ENCODE data around the gene TMEM100.

- no peak for TF ChIP-seq EZH2phosphoT487 (IDR thresholded peaks at IDR 0.05; ENCODE audit: borderline replicate concordance, low read depth)
- TF ChIP-seq GABPA (IDR thresholded peaks at IDR 0.05; ENCODE audit: low read depth) = no peak
- TF ChIP-seq, protein P1, sequence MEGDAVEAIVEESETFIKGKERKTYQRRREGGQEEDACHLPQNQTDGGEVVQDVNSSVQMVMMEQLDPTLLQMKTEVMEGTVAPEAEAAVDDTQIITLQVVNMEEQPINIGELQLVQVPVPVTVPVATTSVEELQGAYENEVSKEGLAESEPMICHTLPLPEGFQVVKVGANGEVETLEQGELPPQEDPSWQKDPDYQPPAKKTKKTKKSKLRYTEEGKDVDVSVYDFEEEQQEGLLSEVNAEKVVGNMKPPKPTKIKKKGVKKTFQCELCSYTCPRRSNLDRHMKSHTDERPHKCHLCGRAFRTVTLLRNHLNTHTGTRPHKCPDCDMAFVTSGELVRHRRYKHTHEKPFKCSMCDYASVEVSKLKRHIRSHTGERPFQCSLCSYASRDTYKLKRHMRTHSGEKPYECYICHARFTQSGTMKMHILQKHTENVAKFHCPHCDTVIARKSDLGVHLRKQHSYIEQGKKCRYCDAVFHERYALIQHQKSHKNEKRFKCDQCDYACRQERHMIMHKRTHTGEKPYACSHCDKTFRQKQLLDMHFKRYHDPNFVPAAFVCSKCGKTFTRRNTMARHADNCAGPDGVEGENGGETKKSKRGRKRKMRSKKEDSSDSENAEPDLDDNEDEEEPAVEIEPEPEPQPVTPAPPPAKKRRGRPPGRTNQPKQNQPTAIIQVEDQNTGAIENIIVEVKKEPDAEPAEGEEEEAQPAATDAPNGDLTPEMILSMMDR (IDR thresholded peaks at IDR 0.05) = no peak
- TF ChIP-seq MEF2A (IDR thresholded peaks at IDR 0.05; ENCODE audit: borderline replicate concordance, low read depth) = no peak
- no peak for TF ChIP-seq GATA2 (CRISPR knock-in tag; IDR thresholded peaks at IDR 0.05)
- no peak for TF ChIP-seq TAF1 (IDR thresholded peaks at IDR 0.05; ENCODE audit: borderline replicate concordance, low read depth, low read length)
- TF ChIP-seq, protein P2, sequence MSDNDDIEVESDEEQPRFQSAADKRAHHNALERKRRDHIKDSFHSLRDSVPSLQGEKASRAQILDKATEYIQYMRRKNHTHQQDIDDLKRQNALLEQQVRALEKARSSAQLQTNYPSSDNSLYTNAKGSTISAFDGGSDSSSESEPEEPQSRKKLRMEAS (IDR thresholded peaks at IDR 0.05; ENCODE audit: low read depth) = no peak
These were observed 18.3 kb downstream of the TMEM100 start for GRCh38 chr17:55704401-55704800.

Measured in SK-N-SH (cell line).